Muscle layer of colon (tissue), 2 donors: Measurements from ENCODE around the gene TET1.
"Not testable (repeated sequence)": the region's sequence is repeated elsewhere in the genome, so short reads cannot be mapped to it uniquely, and the experiment has no call there.

Experiments used
- H3K27ac ChIP-seq: one replicate; pipeline ENCODE4 v1.7.0; 2013; ENCODE audit warnings: low read depth, mild to moderate bottlenecking, low read length, moderate library complexity
- H3K27me3 ChIP-seq, 2 donors: one replicate each; pipeline ENCODE4 v1.7.0; 2013; ENCODE audit warnings: low read length in 2 of 2, mild to moderate bottlenecking in 2 of 2; ENCODE audit not compliant: insufficient read depth in 2 of 2, control insufficient read depth in 1 of 2
- H3K36me3 ChIP-seq: one replicate; pipeline ENCODE4 v1.7.0; 2013; ENCODE audit warnings: mild to moderate bottlenecking, low read length; ENCODE audit not compliant: insufficient read depth
- H3K4me1 ChIP-seq: one replicate; pipeline ENCODE4 v1.7.0; 2013; ENCODE audit warnings: mild to moderate bottlenecking, low read length; ENCODE audit not compliant: insufficient read depth
- H3K4me3 ChIP-seq, 2 donors: one replicate each; pipeline ENCODE4 v1.7.0; 2013; ENCODE audit warnings: low read length in 2 of 2, low read depth in 1 of 2, mild to moderate bottlenecking in 1 of 2, moderate library complexity in 1 of 2
- H3K9ac ChIP-seq: one replicate; pipeline ENCODE4 v1.7.0; 2013; ENCODE audit warnings: low read length
- H3K9me3 ChIP-seq: one replicate; pipeline ENCODE4 v1.7.0; 2013; ENCODE audit warnings: mild to moderate bottlenecking, low read length
- donor health status: abdominal sarcoma.
- donor health status: Adenocarcinoma of cecum.

Gene TET1

DNA sequence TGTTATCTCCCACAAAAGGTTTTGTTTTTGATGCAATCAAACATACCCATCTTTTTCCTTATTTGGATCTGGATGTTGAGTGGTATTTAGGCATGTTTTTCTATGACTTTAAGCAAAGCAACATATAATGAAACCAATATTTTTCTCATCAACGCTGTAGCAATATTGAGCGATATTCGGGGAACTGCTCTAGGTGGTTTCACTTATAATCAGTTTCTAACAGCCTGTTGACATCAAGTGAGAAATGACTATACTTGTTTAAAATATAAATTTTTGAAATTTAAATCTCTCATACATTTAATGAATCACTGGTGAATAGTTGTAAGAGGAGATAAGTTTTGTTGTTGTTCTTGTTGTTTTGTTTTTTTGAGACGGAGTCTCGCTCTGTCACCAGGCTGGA is 108.1 kb downstream of the TET1 start:
- no peak overlapping the region for H3K27ac ChIP-seq
- no peak overlapping the region for H3K4me3 ChIP-seq
- no peaks in the 10 kb centered on the region for H3K27me3 ChIP-seq
- no peak overlapping the region for H3K9ac ChIP-seq
- H3K36me3 ChIP-seq = no peaks in the 10 kb centered on the region
- no peaks in the 10 kb centered on the region for H3K4me1 ChIP-seq
- no peaks in the 10 kb centered on the region for H3K9me3 ChIP-seq

DNA sequence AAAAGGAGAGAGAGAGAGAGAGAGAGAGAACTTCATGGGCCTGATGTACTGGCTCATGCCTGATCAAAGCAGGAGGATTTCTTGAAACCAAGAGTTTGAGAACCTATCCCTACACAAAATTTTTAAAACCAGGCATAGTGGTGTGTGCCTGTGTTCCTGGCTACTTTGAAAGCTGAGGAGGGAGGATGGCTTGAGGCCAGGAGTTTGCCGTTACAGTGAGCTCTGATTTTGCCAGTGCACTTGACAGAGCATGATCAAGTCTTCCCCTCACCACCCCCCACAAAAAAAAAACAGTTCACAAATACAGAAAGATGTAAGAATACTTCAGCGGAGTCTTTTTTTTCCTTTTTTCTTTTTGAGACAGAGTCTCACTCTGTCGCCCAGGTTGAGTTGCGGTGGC is 108.8 kb downstream of the TET1 start:
- H3K27ac ChIP-seq = no peak overlapping the region
- no peaks in the 10 kb centered on the region for H3K9me3 ChIP-seq
- H3K27me3 ChIP-seq = no peaks in the 10 kb centered on the region
- no peak overlapping the region for H3K4me3 ChIP-seq
- H3K4me1 ChIP-seq = no peaks in the 10 kb centered on the region
- no peak overlapping the region for H3K9ac ChIP-seq
- no peaks in the 10 kb centered on the region for H3K36me3 ChIP-seq

GRCh38 chr10:68684413-68684812 is 124.3 kb downstream of the TET1 start:
- H3K9ac ChIP-seq = no peak overlapping the region
- H3K27ac ChIP-seq = no peak overlapping the region
- no peaks in the 10 kb centered on the region for H3K9me3 ChIP-seq
- no peaks in the 10 kb centered on the region for H3K27me3 ChIP-seq
- no peaks in the 10 kb centered on the region for H3K4me1 ChIP-seq
- H3K36me3 ChIP-seq = peaks cover 14% of the 10 kb centered on the region
- H3K4me3 ChIP-seq = no peak overlapping the region

DNA sequence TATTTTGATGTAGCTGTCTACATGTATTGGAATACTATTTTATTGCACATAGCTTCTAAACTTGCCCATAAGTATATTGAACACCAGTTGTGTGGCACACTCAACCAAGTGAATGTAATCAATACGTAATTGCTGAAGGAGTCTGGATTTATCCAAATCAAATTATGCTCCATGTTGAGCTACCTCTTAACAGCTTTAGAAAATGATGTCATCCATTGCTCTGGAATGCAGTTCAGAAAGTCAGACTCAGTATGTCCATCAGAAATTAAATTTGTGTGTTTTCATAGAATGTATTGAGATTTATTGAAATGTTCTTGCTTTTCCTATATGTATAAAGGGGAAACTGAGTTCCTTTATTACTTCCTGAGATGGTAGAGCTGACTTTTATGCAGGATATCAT is 135.9 kb downstream of the TET1 start:
- Histone ChIP-seq H3K27ac (no peak overlapping the region), H3K9me3 (no peaks in the 10 kb centered on the region), H3K36me3 (peaks cover 12% of the 10 kb centered on the region)

DNA sequence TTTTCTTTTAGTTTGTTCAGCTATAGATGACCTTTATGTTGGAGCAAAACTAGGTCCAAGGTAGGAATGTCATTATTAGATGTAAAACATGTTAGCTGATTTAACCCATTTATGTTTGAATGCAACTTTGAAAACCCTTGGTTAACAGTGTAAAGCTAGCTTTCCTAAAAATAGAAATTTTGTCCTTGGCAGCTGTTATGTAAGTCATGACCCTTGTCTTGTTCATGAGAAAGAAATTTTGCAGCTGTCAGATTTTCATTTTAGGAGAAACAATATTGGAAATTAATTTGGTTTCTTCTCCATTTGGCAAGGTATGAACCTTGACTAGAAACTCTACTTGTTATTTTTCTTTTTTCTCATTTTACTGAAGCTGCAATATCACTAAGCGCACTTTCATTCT is 137.0 kb downstream of the TET1 start:
- peaks cover under 1% of the 10 kb centered on the region for H3K36me3 ChIP-seq
- no peak overlapping the region for H3K27ac ChIP-seq
- H3K27me3 ChIP-seq = no peaks in the 10 kb centered on the region
- no peak overlapping the region for H3K9ac ChIP-seq
- H3K4me1 ChIP-seq = no peaks in the 10 kb centered on the region
- H3K4me3 ChIP-seq = no peak overlapping the region
- H3K9me3 ChIP-seq = no peaks in the 10 kb centered on the region

More for the DNA sequence above, 135.9 kb downstream of the TET1 start:
- H3K9ac ChIP-seq = no peak overlapping the region
- no peak overlapping the region for H3K4me3 ChIP-seq
- H3K27me3 ChIP-seq = no peaks in the 10 kb centered on the region
- H3K4me1 ChIP-seq = no peaks in the 10 kb centered on the region

DNA sequence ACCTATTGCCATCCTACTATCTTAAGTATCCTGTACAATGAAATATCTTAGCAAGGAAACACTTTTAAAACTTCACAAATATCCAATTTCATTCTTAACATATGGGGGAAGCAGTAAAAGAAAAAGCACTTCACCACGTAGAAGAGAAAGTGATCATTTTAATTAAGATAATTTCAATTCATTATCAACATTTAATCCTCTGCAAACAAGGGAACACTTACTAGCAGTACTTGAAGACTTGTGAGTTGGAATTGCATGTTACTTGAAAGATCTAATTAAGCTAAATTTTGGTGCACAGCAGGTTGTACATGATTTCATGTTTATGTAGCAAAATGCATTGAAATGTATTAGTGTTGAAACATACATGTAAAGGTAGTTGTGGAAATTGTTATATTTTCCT is 140.1 kb downstream of the TET1 start:
- H3K27me3 ChIP-seq = no peaks in the 10 kb centered on the region
- no peaks in the 10 kb centered on the region for H3K4me1 ChIP-seq
- no peak overlapping the region for H3K27ac ChIP-seq
- no peak overlapping the region for H3K9ac ChIP-seq
- H3K4me3 ChIP-seq = no peak overlapping the region
- H3K9me3 ChIP-seq = no peaks in the 10 kb centered on the region
- H3K36me3 ChIP-seq = no peaks in the 10 kb centered on the region

- H3K27ac ChIP-seq = no peak overlapping the region
- H3K27me3 ChIP-seq = no peaks in the 10 kb centered on the region
- no peak overlapping the region for H3K4me3 ChIP-seq
- H3K9me3 ChIP-seq = no peaks in the 10 kb centered on the region
- no peaks in the 10 kb centered on the region for H3K4me1 ChIP-seq
- H3K36me3 ChIP-seq = no peaks in the 10 kb centered on the region
- no peak overlapping the region for H3K9ac ChIP-seq
Observed at GRCh38 chr10:68705548-68705947, 145.4 kb downstream of the TET1 start.

DNA sequence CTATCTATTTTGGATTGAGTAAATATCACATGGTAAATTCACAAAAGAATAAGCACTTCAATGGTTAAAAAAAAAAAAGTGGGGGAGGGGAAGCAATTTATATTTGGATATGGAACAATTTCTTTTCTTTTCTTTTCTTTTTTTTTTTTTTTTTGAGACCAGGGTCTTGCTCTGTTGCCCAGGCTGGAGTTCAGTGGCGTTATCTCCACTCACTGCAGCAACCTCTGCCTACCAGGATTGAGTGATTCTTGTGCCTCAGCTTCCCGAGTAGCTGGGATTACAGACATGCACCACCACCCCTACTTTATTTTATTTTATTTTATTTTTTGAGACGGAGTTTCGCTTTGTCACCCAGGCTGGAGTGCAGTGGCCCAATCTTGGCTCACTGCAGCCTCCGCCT is 148.8 kb downstream of the TET1 start:
- H3K36me3 ChIP-seq, H3K4me3 ChIP-seq, H3K9ac ChIP-seq, H3K27ac ChIP-seq, H3K4me1 ChIP-seq, H3K27me3 ChIP-seq, H3K9me3 ChIP-seq: not testable (repeated sequence)

DNA sequence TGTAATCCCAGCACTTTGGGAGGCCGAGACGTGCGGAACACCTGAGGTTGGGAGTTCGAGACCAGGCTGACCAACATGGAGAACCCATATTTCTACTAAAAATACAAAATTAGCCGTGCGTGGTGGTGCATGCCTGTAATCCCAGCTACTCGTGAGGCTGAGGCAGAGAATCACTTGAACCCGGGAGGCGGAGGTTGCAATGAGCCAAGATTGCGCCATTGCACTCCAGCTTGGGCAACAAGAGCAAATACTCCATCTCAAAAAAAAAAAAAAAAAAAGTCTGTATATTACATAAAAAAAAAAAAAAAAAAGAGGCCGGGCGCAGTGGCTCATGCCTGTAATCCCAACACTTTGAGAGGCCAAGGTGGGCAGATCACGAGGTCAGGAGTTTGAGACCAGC is 152.9 kb downstream of the TET1 start:
- H3K27me3 ChIP-seq, H3K27ac ChIP-seq, H3K4me1 ChIP-seq, H3K4me3 ChIP-seq, H3K9ac ChIP-seq, H3K36me3 ChIP-seq, H3K9me3 ChIP-seq: not testable (repeated sequence)

- H3K9ac ChIP-seq = no peak overlapping the region
- no peaks in the 10 kb centered on the region for H3K36me3 ChIP-seq
- no peak overlapping the region for H3K27ac ChIP-seq
- no peaks in the 10 kb centered on the region for H3K27me3 ChIP-seq
- peaks cover 7% of the 10 kb centered on the region for H3K4me1 ChIP-seq
- no peaks in the 10 kb centered on the region for H3K9me3 ChIP-seq
- H3K4me3 ChIP-seq = no peak overlapping the region
Observed at GRCh38 chr10:68717435-68717834, 157.3 kb downstream of the TET1 start.

DNA sequence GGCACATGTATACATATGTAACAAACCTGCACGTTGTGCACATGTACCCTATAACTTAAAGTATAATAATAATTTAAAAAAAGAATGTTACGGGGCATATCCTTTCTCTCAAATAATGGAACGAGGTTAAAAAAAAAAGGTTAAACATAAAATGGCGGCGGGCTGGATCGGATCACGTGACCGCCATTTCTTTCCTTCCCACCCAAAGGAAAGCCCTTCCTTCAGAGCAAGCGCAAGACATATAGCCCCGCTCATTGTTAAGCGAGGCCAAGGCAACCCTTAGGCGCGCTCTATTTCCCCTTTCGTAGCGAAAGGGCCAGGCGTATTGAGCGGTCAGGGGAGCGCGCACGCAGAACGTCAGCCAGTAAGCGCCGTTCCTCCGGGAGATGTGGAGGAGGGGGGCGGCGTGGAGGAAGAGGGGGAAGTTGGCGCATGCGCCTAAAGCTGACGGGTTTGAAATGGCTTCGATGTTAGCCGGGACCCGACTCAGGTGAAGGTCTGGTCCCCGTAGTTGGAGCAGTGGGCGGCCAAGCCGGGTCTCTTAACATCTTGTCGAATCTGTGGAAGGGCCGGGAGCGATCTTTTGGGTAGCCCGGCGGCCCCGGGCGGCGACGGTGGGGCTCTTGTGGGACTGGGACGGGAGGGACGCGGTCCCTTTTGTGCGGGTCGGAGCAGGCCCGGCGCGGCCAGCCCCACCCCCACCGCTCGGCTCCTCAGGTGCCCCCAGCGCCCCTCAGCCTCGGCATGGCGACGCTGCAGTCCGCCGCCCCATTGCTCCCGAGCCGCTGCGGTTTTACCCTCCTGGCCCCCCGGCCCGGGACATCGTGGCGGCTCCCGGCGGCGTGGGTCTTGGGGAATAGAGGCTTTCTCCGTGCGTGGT is 160.9 kb downstream of the TET1 start, which contains the start of gene CCAR1:
TSS of gene CCAR1 (plus strand) at position 447 of the 880 bp plus-strand sequence. CDS start 1,266 bp downstream, outside the sequence.
- Histone ChIP-seq H3K4me3 (peak within 1 kb of the TSS; percentile 63 to 92), H3K27ac (peak within 1 kb of the TSS; percentile 66), H3K9me3 (no peaks in the 10 kb centered on the region), H3K27me3 (no peaks in the 10 kb centered on the region), H3K9ac (peak within 1 kb of the TSS; percentile 8), H3K36me3 (peaks cover 6% of the 10 kb centered on the region), H3K4me1 (peaks cover 10% of the 10 kb centered on the region)
